ENCODE data around the gene KLHL1. TPM values are rescaled to one million over a fixed set of nuclear protein-coding genes. Genes with fewer than 3 reads are reported as not detected.

KLHL1 gene
- total RNA-seq, 1 donor from 2014 or later = not detected

DNA sequence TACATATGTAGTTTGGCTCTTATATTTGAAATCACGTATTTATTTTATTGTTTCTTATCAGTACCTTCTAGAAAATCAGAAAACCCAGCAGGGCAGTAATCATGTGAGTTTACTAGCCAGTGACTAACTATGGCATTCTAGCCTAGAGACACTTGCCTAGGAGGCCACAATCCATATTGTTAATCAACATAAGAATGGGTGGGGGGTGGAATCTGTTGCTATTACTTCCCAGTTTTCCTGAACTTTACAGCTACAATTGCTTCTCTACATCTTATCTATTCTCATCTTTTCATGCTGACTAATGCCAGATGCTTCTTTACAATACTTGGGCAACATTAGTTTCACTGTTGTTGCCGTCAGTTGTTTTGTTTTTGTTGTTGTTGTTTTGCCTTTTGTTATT lies 19.3 kb downstream of the KLHL1 start:
- Histone ChIP-seq H3K36me3 (no peaks in the 10 kb centered on the region), H3K27ac (replicated peaks) (no peak overlapping the region), H3K4me3 (no peak overlapping the region), H3K27me3 (ENCODE audit: low read depth) (no peaks in the 10 kb centered on the region), H3K4me1 (peaks cover 18% of the 10 kb centered on the region), H3K9me3 (replicated peaks) (no peaks in the 10 kb centered on the region)
- DNase-seq = no peak
- no peak for TF ChIP-seq CTCF (IDR thresholded peaks at IDR 0.05; ENCODE audit: borderline replicate concordance)
- intact Hi-C loops (cut with micrococcal nuclease) = no loop called here

GRCh38 chr13:70087247-70087646 lies 21.0 kb downstream of the KLHL1 start:
- no peak for TF ChIP-seq CTCF (IDR thresholded peaks at IDR 0.05; ENCODE audit: borderline replicate concordance)
- peaks cover 18% of the 10 kb centered on the region for H3K4me1 ChIP-seq

DNA sequence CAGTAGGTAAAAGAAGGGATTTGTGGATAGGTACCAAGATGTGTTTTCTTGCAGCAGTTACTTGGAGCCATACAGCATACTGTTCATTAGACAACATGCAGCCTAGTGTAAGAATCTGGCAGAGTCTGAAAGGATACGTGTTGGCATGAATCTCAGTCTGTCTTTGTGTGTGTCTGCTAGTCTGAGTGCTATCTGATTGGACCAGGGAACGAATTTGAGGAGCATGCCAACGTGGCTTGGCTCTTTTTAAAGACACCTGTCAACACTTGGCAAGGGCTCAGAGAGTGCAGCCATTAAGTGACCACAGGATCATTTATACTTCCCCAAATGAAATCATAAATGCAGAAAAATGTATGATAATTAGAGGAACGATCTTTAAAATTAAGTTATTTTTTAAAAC lies 28.2 kb downstream of the KLHL1 start:
- Histone ChIP-seq H3K27me3 (ENCODE audit: low read depth) (no peaks in the 10 kb centered on the region), H3K9me3 (replicated peaks) (no peaks in the 10 kb centered on the region), H3K4me3 (no peak overlapping the region), H3K4me1 (no peaks in the 10 kb centered on the region), H3K36me3 (no peaks in the 10 kb centered on the region), H3K27ac (replicated peaks) (no peak overlapping the region)
- no peak for TF ChIP-seq CTCF (IDR thresholded peaks at IDR 0.05; ENCODE audit: borderline replicate concordance)
- peak; percentile 32 for DNase-seq
- intact Hi-C loops (cut with micrococcal nuclease) = no loop called here

More at GRCh38 chr13:70087247-70087646, 21.0 kb downstream of the KLHL1 start:
- Histone ChIP-seq H3K36me3 (no peaks in the 10 kb centered on the region), H3K27ac (replicated peaks) (no peak overlapping the region), H3K9me3 (replicated peaks) (no peaks in the 10 kb centered on the region), H3K4me3 (no peak overlapping the region), H3K27me3 (ENCODE audit: low read depth) (no peaks in the 10 kb centered on the region)
- no peak for DNase-seq
- intact Hi-C loops (cut with micrococcal nuclease) = no loop called here

DNA sequence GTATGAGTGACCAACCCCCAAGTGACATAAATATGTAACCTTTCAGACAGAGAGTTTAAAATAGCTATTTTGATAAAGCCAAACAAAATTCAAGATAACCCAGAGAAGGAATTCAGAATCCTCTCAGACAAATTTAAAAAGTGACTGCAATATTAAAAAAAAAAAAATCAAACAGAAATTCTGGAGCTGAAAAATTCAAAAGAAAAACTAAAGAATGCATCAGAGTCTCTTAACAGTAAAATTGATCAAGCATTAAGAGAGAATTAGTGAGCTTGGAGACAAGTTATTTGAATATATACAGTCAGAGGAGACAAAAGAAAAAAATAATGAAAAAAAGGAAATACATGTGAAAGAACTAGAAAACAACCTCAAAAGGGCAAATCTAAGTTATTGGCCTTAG lies 53.7 kb downstream of the KLHL1 start:
- TF ChIP-seq CTCF (IDR thresholded peaks at IDR 0.05; ENCODE audit: borderline replicate concordance) = no peak
- intact Hi-C loops (cut with micrococcal nuclease) = no loop called here
- no peak overlapping the region for H3K27ac ChIP-seq (replicated peaks)
- peaks cover 38% of the 10 kb centered on the region for H3K9me3 ChIP-seq (replicated peaks)
- no peak for DNase-seq
- H3K4me1 ChIP-seq = no peaks in the 10 kb centered on the region
- H3K36me3 ChIP-seq = no peaks in the 10 kb centered on the region
- no peaks in the 10 kb centered on the region for H3K27me3 ChIP-seq (ENCODE audit: low read depth)
- H3K4me3 ChIP-seq = no peak overlapping the region

- intact Hi-C loops (cut with micrococcal nuclease) = no loop called here
- no peak for TF ChIP-seq CTCF (IDR thresholded peaks at IDR 0.05; ENCODE audit: borderline replicate concordance)
Observed at GRCh38 chr13:70051531-70051930, 56.7 kb downstream of the KLHL1 start.

DNA sequence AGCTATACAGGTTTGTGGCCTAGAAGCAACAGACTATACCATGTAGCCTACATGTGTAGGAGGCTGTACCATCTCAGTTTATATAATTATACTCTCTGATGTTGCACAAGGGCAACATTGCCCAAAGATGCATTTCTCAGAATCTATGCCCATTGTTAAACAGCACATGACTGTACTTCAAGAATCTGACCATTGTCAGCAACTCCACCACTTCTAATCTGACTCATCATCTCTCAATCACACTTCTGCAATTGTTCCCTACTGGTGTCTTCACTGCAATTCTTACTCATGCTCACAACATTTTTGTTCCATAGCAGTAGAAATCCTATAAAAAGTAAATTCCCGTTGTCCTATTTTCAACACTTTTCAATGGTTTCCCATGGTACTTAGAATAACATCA lies 64.6 kb downstream of the KLHL1 start:
- Histone ChIP-seq H3K36me3 (no peaks in the 10 kb centered on the region), H3K4me3 (no peak overlapping the region), H3K27ac (replicated peaks) (no peak overlapping the region), H3K27me3 (ENCODE audit: low read depth) (no peaks in the 10 kb centered on the region), H3K9me3 (replicated peaks) (no peaks in the 10 kb centered on the region), H3K4me1 (no peaks in the 10 kb centered on the region)
- no peak for TF ChIP-seq CTCF (IDR thresholded peaks at IDR 0.05; ENCODE audit: borderline replicate concordance)
- intact Hi-C loops (cut with micrococcal nuclease) = no loop called here
- DNase-seq = no peak

More at GRCh38 chr13:70051531-70051930, 56.7 kb downstream of the KLHL1 start:
- DNase-seq = no peak
- H3K4me3 ChIP-seq = no peak overlapping the region
- peaks cover 37% of the 10 kb centered on the region for H3K9me3 ChIP-seq (replicated peaks)
- H3K27me3 ChIP-seq (ENCODE audit: low read depth) = no peaks in the 10 kb centered on the region
- H3K4me1 ChIP-seq = no peaks in the 10 kb centered on the region
- H3K36me3 ChIP-seq = no peaks in the 10 kb centered on the region
- no peak overlapping the region for H3K27ac ChIP-seq (replicated peaks)
